ENCODE results near the gene KMT2B.

The KMT2B gene

GRCh38 chr19:35782589-35782988, 64.8 kb downstream of the KMT2B start:
- no peak for DNase-seq

- no peak for DNase-seq
Measured at GRCh38 chr19:35783469-35784434, 65.9 kb downstream of the KMT2B start.

- DNase-seq = no peak
Measured at GRCh38 chr19:35784503-35785338, 66.9 kb downstream of the KMT2B start.

- DNase-seq = no peak
Measured at GRCh38 chr19:35785339-35785627, 67.5 kb downstream of the KMT2B start.

GRCh38 chr19:35786299-35787160, 68.7 kb downstream of the KMT2B start:
- no peak for DNase-seq

GRCh38 chr19:35787227-35787799, 69.5 kb downstream of the KMT2B start:
- DNase-seq = no peak

Data from stimulated activated CD4-positive, alpha-beta T cell treated with anti-CD3 and anti-CD28 coated beads, Interleukin-1b, Interleukin-23, amount 100 ng/mL, for 48 hours (primary cell).